NT2/D1 (cell line): ENCODE measurements around the gene B9D1.

Experiments
- DNase-seq: peaks from one replicate; pipeline ENCODE4 v3.0.0-alpha.2; 2011; ENCODE audit warnings: low read depth, low spot score
- H3K27me3 ChIP-seq: 2 replicates; pipeline ENCODE4 v1.6.0; 2011; ENCODE audit warnings: mild to moderate bottlenecking; ENCODE audit not compliant: insufficient read length, insufficient read depth
- H3K36me3 ChIP-seq: 2 replicates; pipeline ENCODE4 v1.6.1; 2011; ENCODE audit warnings: mild to moderate bottlenecking, low read length, mixed read lengths; ENCODE audit not compliant: insufficient read depth, insufficient read length
- H3K4me1 ChIP-seq: 2 replicates; pipeline ENCODE4 v1.5.1; 2011; ENCODE audit not compliant: insufficient read depth, insufficient read length
- H3K4me3 ChIP-seq: 2 replicates; pipeline ENCODE4 v1.5.1; 2011; ENCODE audit warnings: low read depth; ENCODE audit not compliant: insufficient read length
- H3K9ac ChIP-seq: 2 replicates; pipeline ENCODE4 v1.6.0; 2011; ENCODE audit warnings: low read depth; ENCODE audit not compliant: insufficient read length
- H3K9me3 ChIP-seq: 2 replicates; pipeline ENCODE4 v1.5.1; 2011; ENCODE audit warnings: mild to moderate bottlenecking, low read length; ENCODE audit not compliant: insufficient read depth
- SUZ12 ChIP-seq: IDR thresholded peaks from 2 replicates; pipeline ENCODE4 v1.6.1; 2011; ENCODE audit not compliant: insufficient read length, insufficient read depth; ENCODE audit errors: extremely low read depth
- YY1 ChIP-seq: IDR thresholded peaks from 2 replicates; pipeline ENCODE4 v1.6.1; 2011; ENCODE audit not compliant: insufficient read length, insufficient read depth
- ZNF274 ChIP-seq: IDR thresholded peaks from 2 replicates; pipeline ENCODE4 v1.6.1; 2011; ENCODE audit warnings: mild to moderate bottlenecking, low read depth, low read length

B9D1 gene

DNA sequence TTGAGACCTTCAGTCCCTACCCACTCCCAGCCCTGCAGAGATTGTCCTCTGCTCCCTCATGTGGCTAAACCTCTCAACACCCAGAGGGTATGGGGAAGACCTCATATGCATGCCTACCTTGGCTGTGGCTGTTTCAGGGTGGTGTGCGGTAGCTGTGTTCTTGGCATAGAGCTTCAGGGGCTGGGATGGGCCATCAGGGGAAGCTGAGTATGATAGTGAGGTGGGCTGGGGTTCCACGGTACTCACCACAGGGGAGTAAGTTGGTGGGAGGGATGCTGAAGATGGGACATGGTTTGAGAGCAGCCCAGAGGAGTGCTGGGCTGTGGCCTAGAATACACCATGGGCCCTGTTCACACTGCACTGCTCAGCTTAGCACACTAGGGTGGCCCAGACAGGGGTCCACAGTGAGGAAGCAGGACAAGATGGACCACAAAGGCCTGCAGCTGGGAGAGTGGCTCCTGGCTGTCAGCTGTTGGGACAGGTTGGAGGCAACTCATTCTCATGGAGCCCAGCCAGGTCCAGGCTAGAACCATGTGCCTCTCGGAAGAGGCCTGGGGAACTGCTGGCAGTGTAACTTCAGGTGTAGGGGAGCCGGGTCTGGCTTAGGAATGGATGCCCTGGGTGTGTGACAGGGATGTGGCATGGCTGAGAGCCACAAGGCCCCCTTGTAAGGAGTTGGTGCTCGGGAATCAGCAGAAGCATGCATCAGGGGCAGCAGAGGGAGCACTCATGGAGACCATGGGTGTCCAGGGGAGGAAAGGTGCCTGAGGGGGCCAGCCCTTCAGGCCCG is 21.4 kb upstream of the B9D1 start:
- TF ChIP-seq YY1 (no peak), SUZ12 (no peak), ZNF274 (no peak)
- DNase-seq, result no peak
- H3K4me1 ChIP-seq, result peaks cover 15% of the 10 kb centered on the region
- peaks cover 74% of the 10 kb centered on the region for H3K36me3 ChIP-seq
- H3K27me3 ChIP-seq, result no peaks in the 10 kb centered on the region
- no peak overlapping the region for H3K9ac ChIP-seq
- H3K4me3 ChIP-seq, result no peak overlapping the region
- no peaks in the 10 kb centered on the region for H3K9me3 ChIP-seq

DNA sequence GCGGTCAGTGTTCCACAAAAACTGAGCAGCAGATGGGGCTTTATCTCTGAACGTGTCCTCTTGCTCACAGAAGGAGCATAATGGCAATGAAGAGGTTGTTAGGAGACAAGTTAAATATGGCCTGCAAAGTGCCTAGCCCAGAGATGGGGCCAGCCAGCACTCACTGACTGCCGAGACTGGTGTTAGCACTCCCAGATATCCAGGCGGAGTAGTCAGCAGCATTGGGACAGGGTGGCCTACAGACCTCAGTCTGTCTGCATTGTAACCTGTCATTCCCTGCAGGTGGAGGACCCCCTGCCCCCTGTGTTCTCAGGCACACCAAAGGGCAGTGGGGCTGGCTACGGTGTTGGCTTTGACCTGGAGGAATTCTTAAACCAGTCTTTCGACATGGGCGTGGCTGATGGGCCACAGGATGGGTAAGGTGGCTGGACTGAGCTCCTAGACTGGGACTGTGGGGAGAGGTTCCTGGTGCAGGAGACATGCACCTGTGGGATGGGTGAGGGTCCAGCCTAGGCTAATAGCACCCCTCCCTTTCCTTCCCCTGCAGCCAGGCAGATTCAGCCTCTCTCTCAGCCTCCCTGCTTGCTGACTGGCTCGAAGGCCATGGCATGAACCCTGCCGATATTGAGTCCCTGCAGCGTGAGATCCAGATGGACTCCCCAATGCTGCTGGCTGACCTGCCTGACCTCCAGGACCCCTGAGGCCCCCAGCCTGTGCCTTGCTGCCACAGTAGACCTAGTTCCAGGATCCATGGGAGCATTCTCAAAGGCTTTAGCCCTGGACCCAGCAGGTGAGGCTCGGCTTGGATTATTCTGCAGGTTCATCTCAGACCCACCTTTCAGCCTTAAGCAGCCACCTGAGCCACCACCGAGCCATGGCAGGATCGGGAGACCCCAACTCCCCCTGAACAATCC is 20.3 kb upstream of the B9D1 start:
- Histone ChIP-seq H3K4me1 (peaks cover 15% of the 10 kb centered on the region), H3K9me3 (no peaks in the 10 kb centered on the region), H3K36me3 (peaks cover 75% of the 10 kb centered on the region), H3K9ac (no peak overlapping the region), H3K4me3 (no peak overlapping the region), H3K27me3 (no peaks in the 10 kb centered on the region)
- DNase-seq, result no peak
- TF ChIP-seq SUZ12 (no peak), YY1 (no peak), ZNF274 (no peak)

DNA sequence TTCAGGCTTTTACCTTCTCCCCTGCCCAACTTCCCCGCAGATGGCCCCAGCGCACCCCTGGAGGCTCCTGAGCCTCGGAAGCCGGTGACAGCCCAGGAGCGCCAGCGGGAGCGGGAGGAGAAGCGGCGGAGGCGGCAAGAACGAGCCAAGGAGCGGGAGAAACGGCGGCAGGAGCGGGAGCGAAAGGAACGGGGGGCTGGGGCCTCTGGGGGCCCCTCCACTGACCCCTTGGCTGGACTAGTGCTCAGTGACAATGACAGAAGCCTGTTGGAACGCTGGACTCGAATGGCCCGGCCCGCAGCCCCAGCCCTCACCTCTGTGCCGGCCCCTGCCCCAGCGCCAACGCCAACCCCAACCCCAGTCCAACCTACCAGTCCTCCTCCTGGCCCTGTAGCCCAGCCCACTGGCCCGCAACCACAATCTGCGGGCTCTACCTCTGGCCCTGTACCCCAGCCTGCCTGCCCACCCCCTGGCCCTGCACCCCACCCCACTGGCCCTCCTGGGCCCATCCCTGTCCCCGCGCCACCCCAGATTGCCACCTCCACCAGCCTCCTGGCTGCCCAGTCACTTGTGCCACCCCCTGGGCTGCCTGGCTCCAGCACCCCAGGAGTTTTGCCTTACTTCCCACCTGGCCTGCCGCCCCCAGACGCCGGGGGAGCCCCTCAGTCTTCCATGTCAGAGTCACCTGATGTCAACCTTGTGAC is 19.4 kb upstream of the B9D1 start:
- no peaks in the 10 kb centered on the region for H3K27me3 ChIP-seq
- H3K9ac ChIP-seq, result no peak overlapping the region
- peaks cover 12% of the 10 kb centered on the region for H3K4me1 ChIP-seq
- no peak overlapping the region for H3K4me3 ChIP-seq
- no peaks in the 10 kb centered on the region for H3K9me3 ChIP-seq
- no peak for DNase-seq
- peaks cover 75% of the 10 kb centered on the region for H3K36me3 ChIP-seq
- TF ChIP-seq YY1 (no peak), SUZ12 (no peak), ZNF274 (no peak)

- Histone ChIP-seq H3K9me3 (no peaks in the 10 kb centered on the region), H3K4me3 (no peak overlapping the region), H3K36me3 (peaks cover 75% of the 10 kb centered on the region), H3K9ac (no peak overlapping the region), H3K4me1 (peaks cover 8% of the 10 kb centered on the region), H3K27me3 (no peaks in the 10 kb centered on the region)
- no peak for DNase-seq
- TF ChIP-seq YY1 (no peak), ZNF274 (no peak), SUZ12 (no peak)
Measured at GRCh38 chr17:19381361-19381740, 18.8 kb upstream of the B9D1 start.

DNA sequence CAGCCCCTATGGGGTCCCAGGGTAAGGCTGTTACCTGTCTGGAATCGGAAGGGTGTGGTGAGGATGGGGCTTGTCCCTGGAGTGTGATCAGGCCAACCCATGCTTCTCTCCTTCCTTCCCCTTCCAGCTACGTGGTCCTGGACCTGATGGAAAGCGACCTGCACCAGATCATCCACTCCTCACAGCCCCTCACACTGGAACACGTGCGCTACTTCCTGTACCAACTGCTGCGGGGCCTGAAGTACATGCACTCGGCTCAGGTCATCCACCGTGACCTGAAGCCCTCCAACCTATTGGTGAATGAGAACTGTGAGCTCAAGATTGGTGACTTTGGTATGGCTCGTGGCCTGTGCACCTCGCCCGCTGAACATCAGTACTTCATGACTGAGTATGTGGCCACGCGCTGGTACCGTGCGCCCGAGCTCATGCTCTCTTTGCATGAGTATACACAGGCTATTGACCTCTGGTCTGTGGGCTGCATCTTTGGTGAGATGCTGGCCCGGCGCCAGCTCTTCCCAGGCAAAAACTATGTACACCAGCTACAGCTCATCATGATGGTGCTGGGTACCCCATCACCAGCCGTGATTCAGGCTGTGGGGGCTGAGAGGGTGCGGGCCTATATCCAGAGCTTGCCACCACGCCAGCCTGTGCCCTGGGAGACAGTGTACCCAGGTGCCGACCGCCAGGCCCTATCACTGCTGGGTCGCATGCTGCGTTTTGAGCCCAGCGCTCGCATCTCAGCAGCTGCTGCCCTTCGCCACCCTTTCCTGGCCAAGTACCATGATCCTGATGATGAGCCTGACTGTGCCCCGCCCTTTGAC is 18.2 kb upstream of the B9D1 start:
- no peaks in the 10 kb centered on the region for H3K27me3 ChIP-seq
- no peak for TF ChIP-seq ZNF274
- TF ChIP-seq YY1, result no peak
- no peak for TF ChIP-seq SUZ12
- H3K4me1 ChIP-seq, result peaks cover 5% of the 10 kb centered on the region
- DNase-seq, result no peak
- H3K9me3 ChIP-seq, result no peaks in the 10 kb centered on the region
- no peak overlapping the region for H3K4me3 ChIP-seq
- peaks cover 69% of the 10 kb centered on the region for H3K36me3 ChIP-seq
- no peak overlapping the region for H3K9ac ChIP-seq

DNA sequence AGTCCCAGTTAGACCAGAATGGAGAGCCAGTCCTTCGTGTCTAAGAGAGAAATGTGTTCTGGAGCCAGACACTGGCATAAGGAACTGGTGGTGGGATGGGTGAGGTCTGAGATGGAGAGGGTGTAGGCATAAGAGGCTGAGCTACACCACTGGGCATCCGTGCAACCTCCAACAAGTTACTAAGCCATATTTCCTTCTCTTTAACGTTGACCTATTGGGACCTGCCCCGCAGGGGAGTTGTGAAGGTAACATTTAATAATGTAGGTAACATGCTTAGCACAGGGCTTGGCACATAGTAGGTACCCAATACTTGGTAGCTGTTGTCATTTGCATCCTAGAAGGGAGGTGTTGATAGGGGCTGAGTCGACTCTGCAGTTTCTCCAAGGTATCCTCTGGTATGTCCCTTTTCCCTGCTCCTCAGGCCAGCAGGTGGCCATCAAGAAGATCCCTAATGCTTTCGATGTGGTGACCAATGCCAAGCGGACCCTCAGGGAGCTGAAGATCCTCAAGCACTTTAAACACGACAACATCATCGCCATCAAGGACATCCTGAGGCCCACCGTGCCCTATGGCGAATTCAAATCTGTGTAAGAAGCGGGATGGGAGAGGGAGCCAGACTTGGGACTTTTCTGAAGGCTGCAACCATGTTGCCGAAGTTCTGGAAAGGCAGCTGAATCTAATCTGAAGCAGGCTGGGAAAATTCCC is 17.0 kb upstream of the B9D1 start:
- Histone ChIP-seq H3K9me3 (no peaks in the 10 kb centered on the region), H3K36me3 (peaks cover 58% of the 10 kb centered on the region), H3K4me3 (peak overlapping the region; percentile 86), H3K4me1 (no peaks in the 10 kb centered on the region), H3K27me3 (no peaks in the 10 kb centered on the region), H3K9ac (peak overlapping the region; percentile 96)
- TF ChIP-seq ZNF274 (no peak), SUZ12 (no peak), YY1 (no peak)
- DNase-seq, result no peak
